Peyer's patch (tissue), 4 donors: Measurements from ENCODE around the gene ATG13.

ENCODE experiments used
- POLR2A ChIP-seq, 2 donors: fragments of 450-650 bp; IDR thresholded peaks; one replicate each; pipeline ENCODE4 v1.5.1; 2017; ENCODE audit warnings: antibody characterized with exemption in 2 of 2, mild to moderate bottlenecking in 2 of 2, moderate library complexity in 2 of 2
- TF ChIP-seq, protein P1 (sequence below), 6 experiments: fragments of 450-650 bp in 4 of 6; fragments of 200-600 bp in 2 of 6; sonication (generic) in 1 of 6; IDR thresholded peaks; one replicate each; pipeline ENCODE4 v1.5.1; 2017 to 2019; ENCODE audit warnings: antibody characterized with exemption in 6 of 6, mild to moderate bottlenecking in 3 of 6, moderate library complexity in 1 of 6

DNA sequence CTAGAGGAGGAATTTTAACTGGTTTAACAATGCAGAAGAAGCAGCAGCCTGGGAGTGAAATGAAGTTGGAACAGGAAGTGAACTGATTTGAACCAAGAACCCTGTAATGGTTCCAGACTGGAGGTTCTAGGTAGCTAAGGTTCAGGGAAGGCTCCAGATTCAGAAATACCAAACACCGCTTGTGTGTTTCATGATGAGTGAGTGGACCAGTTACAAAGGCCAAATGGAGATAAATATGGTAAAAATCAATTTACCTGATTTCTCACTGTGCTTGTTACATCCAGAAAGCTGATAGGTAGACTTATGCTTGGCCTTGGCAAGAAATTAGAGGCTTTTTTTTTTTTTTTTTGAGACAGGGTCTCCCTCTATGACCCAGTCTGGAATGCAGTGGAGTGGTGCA lies 12.9 kb downstream of the ATG13 start:
- TF ChIP-seq, protein P1, sequence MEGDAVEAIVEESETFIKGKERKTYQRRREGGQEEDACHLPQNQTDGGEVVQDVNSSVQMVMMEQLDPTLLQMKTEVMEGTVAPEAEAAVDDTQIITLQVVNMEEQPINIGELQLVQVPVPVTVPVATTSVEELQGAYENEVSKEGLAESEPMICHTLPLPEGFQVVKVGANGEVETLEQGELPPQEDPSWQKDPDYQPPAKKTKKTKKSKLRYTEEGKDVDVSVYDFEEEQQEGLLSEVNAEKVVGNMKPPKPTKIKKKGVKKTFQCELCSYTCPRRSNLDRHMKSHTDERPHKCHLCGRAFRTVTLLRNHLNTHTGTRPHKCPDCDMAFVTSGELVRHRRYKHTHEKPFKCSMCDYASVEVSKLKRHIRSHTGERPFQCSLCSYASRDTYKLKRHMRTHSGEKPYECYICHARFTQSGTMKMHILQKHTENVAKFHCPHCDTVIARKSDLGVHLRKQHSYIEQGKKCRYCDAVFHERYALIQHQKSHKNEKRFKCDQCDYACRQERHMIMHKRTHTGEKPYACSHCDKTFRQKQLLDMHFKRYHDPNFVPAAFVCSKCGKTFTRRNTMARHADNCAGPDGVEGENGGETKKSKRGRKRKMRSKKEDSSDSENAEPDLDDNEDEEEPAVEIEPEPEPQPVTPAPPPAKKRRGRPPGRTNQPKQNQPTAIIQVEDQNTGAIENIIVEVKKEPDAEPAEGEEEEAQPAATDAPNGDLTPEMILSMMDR (IDR thresholded peaks at IDR 0.05) = no peak
- no peak for TF ChIP-seq POLR2A (IDR thresholded peaks at IDR 0.05)
